Esophagus muscularis mucosa (tissue), 4 donors: Measurements from ENCODE around the gene CLNK. TPM values are rescaled to one million over a fixed set of nuclear protein-coding genes. Genes with fewer than 3 reads are reported as not detected.

ENCODE experiments used
- DNase-seq: peaks from one replicate; pipeline ENCODE4 v3.0.0-alpha.2; 2017; ENCODE audit errors: extremely low spot score
- H3K27ac ChIP-seq, 4 donors: fragments of 200-600 bp; sonication (generic); replicated peaks in 1 of 4; 1 replicate in 3 of 4; 2 replicates in 1 of 4; pipeline ENCODE4 v1.5.1; 2016 to 2019; ENCODE audit warnings: mild to moderate bottlenecking in 1 of 4
- H3K27me3 ChIP-seq, 4 donors: fragments of 200-600 bp; sonication (generic); one replicate each; pipeline versions ENCODE4 v1.5.1 to v1.6.0; 2016 to 2019
- H3K36me3 ChIP-seq, 4 donors: fragments of 200-600 bp; sonication (generic); one replicate each; pipeline ENCODE4 v1.5.1; 2016 to 2019
- H3K4me1 ChIP-seq, 4 donors: fragments of 200-600 bp; sonication (generic); one replicate each; pipeline ENCODE4 v1.5.1; 2016 to 2019
- H3K4me3 ChIP-seq, 4 donors: fragments of 200-600 bp; sonication (generic); 1 replicate in 2 of 4; 2 replicates in 2 of 4; pipeline ENCODE4 v1.5.1; 2016 to 2019; ENCODE audit warnings: mild to moderate bottlenecking in 4 of 4, moderate library complexity in 1 of 4
- H3K9me3 ChIP-seq, 4 donors: fragments of 200-600 bp; sonication (generic); 1 replicate in 3 of 4; 2 replicates in 1 of 4; pipeline ENCODE4 v1.5.1; 2016 to 2019
- CTCF ChIP-seq, 3 experiments: fragments of 200-600 bp in 2 of 3; fragments of 450-650 bp in 1 of 3; sonication (generic) in 2 of 3; IDR thresholded peaks; one replicate each; pipeline ENCODE4 v1.5.1; 2017 to 2019; ENCODE audit warnings: antibody characterized with exemption in 3 of 3, mild to moderate bottlenecking in 2 of 3, moderate library complexity in 1 of 3
- EP300 ChIP-seq: sonication (generic); formaldehyde crosslinking; IDR thresholded peaks from one replicate; pipeline ENCODE4 v1.6.1; 2017; ENCODE audit warnings: antibody characterized with exemption
- POLR2A ChIP-seq: fragments of 450-650 bp; IDR thresholded peaks from one replicate; pipeline ENCODE4 v1.6.1; 2017; ENCODE audit warnings: antibody characterized with exemption, moderate library complexity, mild to moderate bottlenecking, low read depth
- POLR2AphosphoS5 ChIP-seq, 2 donors: sonication (generic); formaldehyde crosslinking; IDR thresholded peaks; one replicate each; pipeline ENCODE4 v1.6.1; 2017; ENCODE audit warnings: antibody characterized with exemption in 2 of 2
- WGBS: methylation state at CpG from one replicate; pipeline ENCODE4 v1.1.5; 2018; 5-methylcytosine and 5-hydroxymethylcytosine counted together
- intact Hi-C: fragments of 100-400 bp; cut with DNase I; formaldehyde crosslinking; loops from one replicate; pipeline ENCODE4 v1.15.1; 2023
- total RNA-seq, 4 donors: library from RNA; depleted of rRNA; stranded (reverse); fragments of >200 nt; gene quantifications; one replicate each; pipeline versions ENCODE4 v1.1.0 to v1.2.1, GENCODE V29; 2016

CLNK gene
- total RNA-seq, 4 donors from 2014 or later, result not detected

- no peak overlapping the region for H3K27ac ChIP-seq
- H3K9me3 ChIP-seq, result no peaks in the 10 kb centered on the region
- DNase-seq, result no peak
- intact Hi-C loops, result no loop called here
- 89% methylated on average over 2 of the region's 2 CpGs for WGBS
- TF ChIP-seq POLR2AphosphoS5 (IDR thresholded peaks at IDR 0.05) (no peak), EP300 (no peak), CTCF (IDR thresholded peaks at IDR 0.05) (no peak), POLR2A (no peak)
- no peaks in the 10 kb centered on the region for H3K4me1 ChIP-seq
- H3K27me3 ChIP-seq, result no peaks in the 10 kb centered on the region
- no peaks in the 10 kb centered on the region for H3K36me3 ChIP-seq
- H3K4me3 ChIP-seq, result no peak overlapping the region
Measured at GRCh38 chr4:10596586-10597290, 87.8 kb downstream of the CLNK start.

DNA sequence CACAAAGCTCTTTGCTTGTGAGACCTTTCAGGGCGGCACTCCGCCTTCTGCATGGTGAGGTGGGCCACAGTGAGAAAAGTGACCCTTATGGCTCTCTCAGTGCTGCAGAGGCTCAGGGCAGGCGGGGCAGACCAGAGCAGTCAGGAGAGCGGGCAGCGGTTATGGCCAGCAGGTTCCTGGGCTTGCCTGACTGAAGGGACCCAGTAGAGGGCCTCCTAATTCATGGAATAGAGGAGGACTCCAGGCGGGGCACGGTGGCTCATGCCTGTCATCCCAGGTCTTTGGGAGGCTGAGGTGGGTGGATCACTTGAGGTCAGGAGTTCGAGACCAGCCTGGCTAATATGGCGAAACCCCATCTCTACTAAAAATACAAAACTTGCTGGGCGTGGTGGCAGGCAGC is 91.4 kb downstream of the CLNK start:
- TF ChIP-seq CTCF (IDR thresholded peaks at IDR 0.05), result no peak
- TF ChIP-seq EP300, result no peak
- H3K9me3 ChIP-seq, result no peaks in the 10 kb centered on the region
- no peaks in the 10 kb centered on the region for H3K4me1 ChIP-seq
- WGBS, result 90% methylated on average over 10 of the region's 10 CpGs
- no peak for DNase-seq
- H3K4me3 ChIP-seq, result no peak overlapping the region
- intact Hi-C loops, result no loop called here
- no peak overlapping the region for H3K27ac ChIP-seq
- H3K36me3 ChIP-seq, result no peaks in the 10 kb centered on the region
- no peaks in the 10 kb centered on the region for H3K27me3 ChIP-seq

GRCh38 chr4:10590896-10591295 is 93.7 kb downstream of the CLNK start:
- Histone ChIP-seq H3K4me1 (no peaks in the 10 kb centered on the region), H3K36me3 (no peaks in the 10 kb centered on the region), H3K27ac (no peak overlapping the region), H3K4me3 (no peak overlapping the region), H3K27me3 (no peaks in the 10 kb centered on the region), H3K9me3 (no peaks in the 10 kb centered on the region)
- intact Hi-C loops, result no loop called here
- WGBS, result 83% methylated on average over 6 of the region's 6 CpGs
- DNase-seq, result no peak
- no peak for TF ChIP-seq POLR2AphosphoS5 (IDR thresholded peaks at IDR 0.05)
- no peak for TF ChIP-seq POLR2A
- TF ChIP-seq EP300, result no peak
- TF ChIP-seq CTCF (IDR thresholded peaks at IDR 0.05), result no peak

DNA sequence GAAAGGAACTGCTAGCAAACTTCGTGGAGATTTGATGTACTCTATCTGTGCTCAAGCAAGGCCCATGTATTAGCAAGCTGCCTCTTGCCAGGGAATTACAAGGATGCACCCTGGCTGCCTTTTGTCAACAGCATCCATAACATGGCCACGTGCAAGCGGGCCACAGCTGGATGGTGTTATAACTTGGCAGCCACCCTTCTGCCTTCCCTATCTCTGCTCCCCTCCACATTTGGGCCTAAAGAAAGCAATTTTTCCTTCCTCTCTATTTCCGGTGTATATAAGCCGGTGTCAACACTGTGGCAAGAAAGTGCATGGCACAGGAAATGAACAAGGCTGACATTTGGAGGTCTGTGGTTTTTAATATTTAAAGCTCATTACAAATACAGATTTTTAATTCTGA is 94.8 kb downstream of the CLNK start:
- H3K27ac ChIP-seq, result no peak overlapping the region
- 54% methylated on average over 5 of the region's 5 CpGs for WGBS
- H3K9me3 ChIP-seq, result no peaks in the 10 kb centered on the region
- no peaks in the 10 kb centered on the region for H3K36me3 ChIP-seq
- TF ChIP-seq EP300 (no peak), POLR2AphosphoS5 (IDR thresholded peaks at IDR 0.05) (no peak), CTCF (IDR thresholded peaks at IDR 0.05) (no peak), POLR2A (no peak)
- no peaks in the 10 kb centered on the region for H3K27me3 ChIP-seq
- H3K4me1 ChIP-seq, result no peaks in the 10 kb centered on the region
- intact Hi-C loops, result loop anchor here (10.0 kb wide), 2 partner anchors 835 to 1135 kb away; partner anchors contain the start of gene HS3ST1
- no peak for DNase-seq
- no peak overlapping the region for H3K4me3 ChIP-seq

DNA sequence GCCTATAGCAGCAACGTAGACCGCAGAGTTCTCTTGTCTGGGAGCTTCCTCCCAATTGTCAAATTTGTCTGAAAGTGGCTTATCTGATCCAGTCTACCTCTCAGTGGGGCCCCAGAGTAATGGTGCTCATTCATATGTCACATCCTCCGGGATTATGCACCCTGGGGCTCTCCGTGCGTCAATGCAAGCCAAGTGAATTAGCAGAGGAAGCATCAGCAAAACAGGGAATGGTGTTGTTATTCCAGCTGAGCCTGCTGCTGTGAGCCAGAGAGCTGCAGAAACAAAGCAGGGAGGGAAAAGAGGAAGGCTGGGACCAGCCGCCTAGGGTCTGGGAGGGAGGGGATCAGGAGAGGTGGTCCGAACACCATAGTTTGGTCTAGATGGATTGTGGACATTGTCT is 95.2 kb downstream of the CLNK start:
- no peaks in the 10 kb centered on the region for H3K9me3 ChIP-seq
- DNase-seq, result no peak
- no peak for TF ChIP-seq EP300
- TF ChIP-seq CTCF (IDR thresholded peaks at IDR 0.05), result no peak
- TF ChIP-seq POLR2AphosphoS5 (IDR thresholded peaks at IDR 0.05), result no peak
- no peak for TF ChIP-seq POLR2A
- 53% methylated on average over 7 of the region's 7 CpGs for WGBS
- no peak overlapping the region for H3K4me3 ChIP-seq
- H3K36me3 ChIP-seq, result no peaks in the 10 kb centered on the region
- intact Hi-C loops, result loop anchor here (10.0 kb wide), 2 partner anchors 835 to 1135 kb away; partner anchors contain the start of gene HS3ST1
- H3K27me3 ChIP-seq, result no peaks in the 10 kb centered on the region
- H3K4me1 ChIP-seq, result peaks cover 0 to 4% (median 1%) of the 10 kb centered on the region in 4 donors
- H3K27ac ChIP-seq, result no peak overlapping the region
